Activated CD8-positive, alpha-beta memory T cell treated with anti-CD3 and anti-CD28 coated beads, Interleukin-2, amount 50 U/mL, for 48 hours (primary cell): Measurements from ENCODE around the gene TPSD1.
"Not testable (repeated sequence)": the region's sequence is repeated elsewhere in the genome, so short reads cannot be mapped to it uniquely, and the experiment has no call there.

ENCODE experiments used
- DNase-seq: peaks from one replicate; pipeline ENCODE4 v3.0.0-alpha.2; 2020

TPSD1 gene

GRCh38 chr16:1221628-1222552, 34.0 kb upstream of the TPSD1 start:
- no peak for DNase-seq

DNA sequence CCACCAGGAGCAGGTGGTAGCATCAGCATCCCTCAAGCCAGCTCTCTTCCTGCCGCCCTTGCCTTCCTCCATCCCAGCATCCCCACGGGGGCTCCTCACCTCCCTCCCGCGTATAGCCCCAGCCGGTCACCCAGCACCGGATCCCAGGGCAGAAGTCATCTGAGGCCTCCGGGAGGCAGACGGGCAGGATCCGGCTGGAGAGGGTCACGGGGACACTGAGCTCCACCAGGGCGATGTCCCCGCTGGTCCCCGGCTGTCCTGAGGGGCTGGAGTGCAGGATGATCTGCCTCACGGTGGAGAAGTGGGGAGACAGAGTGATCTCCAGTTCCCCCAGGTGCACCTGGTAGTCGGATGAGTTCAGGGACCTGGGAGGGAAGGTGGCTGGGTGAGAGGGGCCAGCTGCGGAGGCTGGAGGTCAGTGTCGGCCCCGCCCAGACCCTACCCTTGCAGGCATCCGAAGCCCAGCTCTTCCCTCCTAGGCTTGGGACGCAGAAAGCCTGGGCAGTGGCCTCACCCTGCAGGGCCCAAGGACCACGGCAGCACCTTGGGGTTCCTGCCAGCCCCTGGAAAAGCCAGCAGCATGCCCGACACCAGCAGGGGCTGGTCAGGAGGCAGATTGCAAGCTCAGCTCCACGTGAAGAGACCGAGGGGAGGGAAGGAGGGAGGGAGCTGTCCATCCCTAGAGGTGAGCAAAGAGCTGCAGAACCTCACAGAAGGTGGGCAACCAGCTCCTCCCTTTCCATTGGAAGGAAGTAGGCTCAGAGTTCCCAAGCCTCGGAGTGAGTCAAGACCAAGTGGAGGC, 33.1 kb upstream of the TPSD1 start:
- no peak for DNase-seq

- no peak for DNase-seq
Observed at GRCh38 chr16:1223355-1224214, 32.3 kb upstream of the TPSD1 start.

DNA sequence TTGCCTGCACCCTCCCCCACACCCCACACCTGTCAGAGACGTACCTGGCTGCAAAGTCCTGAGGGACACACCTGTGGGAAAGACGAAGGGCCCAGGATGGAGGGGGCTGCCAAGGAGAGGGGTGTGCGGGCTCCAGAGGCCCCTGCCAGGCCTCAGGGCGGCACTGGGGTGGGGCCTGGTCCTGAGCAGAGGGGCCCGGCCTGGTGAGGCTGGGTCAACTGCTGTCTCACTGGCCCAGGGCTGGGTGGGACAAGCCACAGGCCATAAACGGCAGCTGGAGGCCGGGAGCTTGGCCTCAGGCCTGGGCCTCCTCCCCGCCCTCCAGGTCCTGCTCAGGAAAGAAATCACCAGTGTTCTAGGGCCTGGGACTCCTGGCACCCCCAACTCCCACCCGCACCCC, 31.3 kb upstream of the TPSD1 start:
- no peak for DNase-seq

DNA sequence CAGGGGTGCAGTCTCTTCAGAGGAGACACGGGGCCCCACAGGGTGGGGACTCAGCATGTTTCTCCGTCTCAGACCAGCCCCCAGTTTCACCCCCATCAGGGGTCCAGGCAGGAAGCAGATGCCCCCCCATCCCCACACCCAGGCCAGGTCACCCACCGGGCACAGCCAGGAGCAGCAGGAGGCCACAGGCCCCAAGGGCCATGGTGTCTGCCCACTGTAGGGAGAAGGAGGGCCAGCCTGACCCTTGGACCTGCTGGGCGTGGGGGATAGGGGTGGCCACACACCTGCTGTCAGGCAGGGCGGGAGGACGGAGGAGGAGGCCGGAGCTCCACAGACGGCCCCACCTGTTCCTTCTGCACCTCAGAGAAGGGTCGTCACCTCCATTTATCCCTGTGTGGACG, 30.8 kb upstream of the TPSD1 start, which contains the start of gene TPSG1:
TSS of gene TPSG1 (minus strand) at position 218 of the 401 bp plus-strand sequence. CDS start at position 202, 16 bp downstream.
- no peak for DNase-seq

DNA sequence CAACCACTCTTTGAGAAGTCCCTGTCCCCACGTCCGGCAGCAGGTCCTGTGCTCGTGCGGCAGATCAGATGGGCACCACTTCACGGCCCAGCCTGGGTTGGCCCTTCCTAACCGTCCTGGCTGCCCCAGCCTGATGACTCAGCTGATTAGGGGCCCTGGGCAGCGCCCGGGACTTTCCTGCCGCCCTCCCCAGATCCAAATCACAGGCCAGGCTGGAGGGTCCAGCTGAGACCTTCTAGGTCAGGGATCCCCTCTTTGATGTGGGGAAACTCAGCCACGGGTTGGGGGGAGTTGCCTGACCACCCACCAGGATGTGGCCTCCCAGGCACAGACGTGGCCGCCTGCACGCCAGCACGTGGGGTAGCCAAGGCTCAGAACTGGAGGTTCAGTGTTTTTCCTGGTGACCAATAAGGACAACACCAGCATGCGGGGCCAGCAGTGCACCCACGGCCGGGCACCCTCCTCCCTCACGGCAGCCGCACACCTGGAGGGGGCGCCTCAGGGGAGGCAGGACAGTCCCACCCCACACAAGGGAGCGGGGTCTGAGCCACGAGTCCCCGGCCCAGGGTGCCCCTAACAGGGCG, 30.0 kb upstream of the TPSD1 start:
- DNase-seq: not testable (repeated sequence)

DNA sequence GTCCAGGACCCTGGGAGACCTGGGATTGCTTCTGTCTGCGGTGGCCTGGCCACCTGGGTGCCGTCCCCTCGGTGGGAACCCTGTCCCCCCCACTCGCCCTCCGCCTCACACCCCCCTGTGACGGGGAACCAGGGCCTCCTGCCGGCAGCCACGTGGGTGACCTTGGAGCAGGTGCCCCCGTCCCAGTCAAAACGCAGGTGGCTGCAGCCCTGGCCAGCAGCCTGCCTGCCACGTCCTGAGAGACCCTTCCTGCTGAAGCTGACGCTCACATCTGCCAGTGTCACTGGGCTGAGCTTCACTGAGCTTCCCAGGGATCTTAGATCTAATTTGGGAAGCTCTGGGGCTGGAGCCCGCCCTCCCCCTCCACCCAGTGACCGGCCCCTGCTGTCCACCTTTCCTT, 29.2 kb upstream of the TPSD1 start:
- not testable (repeated sequence) for DNase-seq

GRCh38 chr16:1228227-1228626, 27.6 kb upstream of the TPSD1 start:
- DNase-seq: not testable (repeated sequence)

DNA sequence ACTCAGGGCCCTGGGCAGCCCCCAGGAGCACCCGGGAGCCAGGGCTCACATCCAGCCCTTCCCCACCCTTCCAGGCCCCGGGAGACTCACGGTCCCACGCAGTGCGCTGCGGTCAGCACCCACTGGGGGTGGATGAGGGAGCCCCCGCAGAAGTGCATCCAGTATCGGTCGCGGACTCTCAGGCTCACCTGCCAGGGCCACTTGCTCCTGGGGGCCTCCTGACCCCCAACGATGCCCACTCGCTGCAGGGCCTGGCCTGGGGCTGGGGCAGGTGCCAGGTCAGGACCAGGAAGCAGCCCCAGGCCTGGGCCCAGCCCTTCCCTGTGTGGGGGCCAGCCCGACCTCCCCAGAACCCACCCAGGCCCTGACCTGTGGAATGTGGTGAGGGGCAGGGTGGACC, 26.4 kb upstream of the TPSD1 start:
- not testable (repeated sequence) for DNase-seq

DNA sequence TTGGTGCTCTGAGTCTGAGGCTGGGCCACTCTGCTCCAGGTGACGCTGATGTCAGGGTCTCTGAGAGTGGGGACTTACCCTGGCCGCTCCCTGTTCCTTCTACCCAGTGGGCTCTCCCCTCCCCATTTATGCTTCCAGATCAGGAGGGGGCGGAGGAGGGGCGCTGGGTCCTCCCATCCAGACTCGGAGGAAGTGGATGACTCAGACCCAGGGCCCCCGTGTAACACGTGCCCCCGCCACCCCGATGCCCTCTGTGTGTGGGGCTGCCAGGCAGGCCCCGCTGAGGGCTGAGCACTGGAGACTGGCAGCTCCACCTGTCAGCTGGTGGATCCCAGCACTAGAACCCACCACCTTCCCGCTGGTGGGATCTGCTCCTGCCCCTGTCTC, 25.8 kb upstream of the TPSD1 start, which contains the start of gene TPSB2:
TSS of gene TPSB2 (minus strand) at position 101 of the 387 bp plus-strand sequence. CDS start 233 bp downstream, outside the sequence.
- not testable (repeated sequence) for DNase-seq

GRCh38 chr16:1230471-1231212, 25.2 kb upstream of the TPSD1 start:
- DNase-seq: not testable (repeated sequence)

- not testable (repeated sequence) for DNase-seq
Observed at GRCh38 chr16:1231301-1231700, 24.6 kb upstream of the TPSD1 start.

DNA sequence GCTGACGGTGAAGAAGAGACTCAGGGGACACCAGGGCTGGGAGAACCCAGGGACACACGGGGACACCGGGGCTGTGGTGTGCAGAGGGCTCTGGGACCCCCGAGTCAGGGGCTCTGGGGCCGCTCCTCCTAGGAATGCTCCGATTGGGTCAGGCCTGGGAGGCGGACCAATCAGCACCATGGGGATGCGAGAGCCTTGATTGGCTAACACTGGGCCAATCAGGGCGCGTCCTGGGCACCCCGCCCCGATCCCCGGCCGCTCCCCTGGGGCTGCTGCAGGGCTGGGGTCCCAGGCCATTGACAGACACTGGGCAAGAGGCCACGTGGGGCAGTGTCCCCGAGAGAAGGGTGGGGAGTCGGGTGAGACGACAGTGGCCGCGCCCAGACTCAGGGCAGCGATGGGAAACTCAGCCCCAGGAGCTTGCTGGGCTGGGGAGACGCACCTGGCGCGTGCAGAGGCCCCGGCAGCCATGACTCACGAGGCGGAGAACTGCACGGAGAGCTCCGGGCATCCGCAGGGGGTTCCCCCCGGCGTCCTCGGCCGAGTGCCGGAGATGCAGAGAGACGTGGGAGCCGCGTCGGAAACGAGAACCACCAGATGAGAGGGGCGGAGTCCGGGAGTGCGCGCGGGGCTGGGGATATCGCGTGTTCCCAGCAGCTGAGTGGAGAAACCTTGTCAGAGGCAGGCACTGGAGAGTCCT, 23.7 kb upstream of the TPSD1 start:
- DNase-seq: not testable (repeated sequence)

- DNase-seq: not testable (repeated sequence)
Observed at GRCh38 chr16:1236659-1237058, 19.2 kb upstream of the TPSD1 start.

- DNase-seq: no peak
Observed at GRCh38 chr16:1237990-1238389, 17.9 kb upstream of the TPSD1 start.

- DNase-seq: not testable (repeated sequence)
Observed at GRCh38 chr16:1238909-1239308, 17.0 kb upstream of the TPSD1 start.

DNA sequence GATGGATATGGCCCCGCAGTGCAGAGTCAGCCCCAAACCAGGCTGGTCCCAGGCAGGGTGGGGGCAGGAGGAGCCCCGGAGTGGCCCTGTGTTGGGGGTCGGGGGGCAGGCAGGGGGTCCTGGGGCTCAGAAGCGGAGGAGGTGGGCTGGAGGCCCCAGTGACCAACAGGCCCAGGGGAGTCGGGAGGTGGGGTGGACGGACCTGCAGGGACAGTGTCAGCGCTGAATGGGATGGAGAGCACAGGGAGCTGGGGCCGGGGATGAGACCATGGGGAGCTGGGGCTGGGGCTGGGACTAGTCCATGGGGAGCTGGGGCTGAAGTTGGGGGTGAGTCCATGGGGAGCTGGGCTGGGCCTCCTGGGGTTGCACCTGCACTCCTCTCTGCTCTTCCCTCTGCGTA, 16.3 kb upstream of the TPSD1 start:
- not testable (repeated sequence) for DNase-seq

DNA sequence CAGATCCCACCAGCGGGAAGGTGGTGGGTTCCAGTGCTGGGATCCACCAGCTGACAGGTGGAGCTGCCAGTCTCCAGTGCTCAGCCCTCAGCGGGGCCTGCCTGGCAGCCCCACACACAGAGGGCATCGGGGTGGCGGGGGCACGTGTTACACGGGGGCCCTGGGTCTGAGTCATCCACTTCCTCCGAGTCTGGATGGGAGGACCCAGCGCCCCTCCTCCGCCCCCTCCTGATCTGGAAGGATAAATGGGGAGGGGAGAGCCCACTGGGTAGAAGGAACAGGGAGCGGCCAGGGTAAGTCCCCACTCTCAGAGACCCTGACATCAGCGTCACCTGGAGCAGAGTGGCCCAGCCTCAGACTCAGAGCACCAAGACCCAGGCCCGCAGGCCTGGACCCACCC, 15.4 kb upstream of the TPSD1 start, which contains the start of gene TPSAB1:
TSS of gene TPSAB1 (plus strand) at position 270 of the 400 bp plus-strand sequence. CDS start 234 bp downstream, outside the sequence.
- DNase-seq: not testable (repeated sequence)

GRCh38 chr16:1241081-1241480, 14.8 kb upstream of the TPSD1 start:
- not testable (repeated sequence) for DNase-seq

- not testable (repeated sequence) for DNase-seq
Observed at GRCh38 chr16:1243363-1243762, 12.5 kb upstream of the TPSD1 start.
